Neuronal stem cell (in vitro differentiated cells): ENCODE measurements around the gene MYOZ3.

Source experiments
- DNase-seq: peaks from one replicate; pipeline ENCODE4 v3.0.0-alpha.2; 2013; ENCODE audit warnings: low spot score
- H2AFZ ChIP-seq: one replicate; pipeline ENCODE4 v1.6.1; 2013; ENCODE audit warnings: mild to moderate bottlenecking, low read length, inconsistent platforms
- H2AK5ac ChIP-seq: 2 replicates; pipeline ENCODE4 v1.6.1; 2013; ENCODE audit warnings: low read depth, mild to moderate bottlenecking, inconsistent platforms, low read length, moderate library complexity, mixed read lengths
- H2BK120ac ChIP-seq: 2 replicates; pipeline ENCODE4 v1.6.1; 2013; ENCODE audit warnings: low read depth, mild to moderate bottlenecking, inconsistent platforms, low read length, moderate library complexity, mixed read lengths
- H2BK12ac ChIP-seq: one replicate; pipeline ENCODE4 v1.6.1; 2013; ENCODE audit warnings: low read length, inconsistent platforms
- H2BK15ac ChIP-seq: 2 replicates; pipeline ENCODE4 v1.6.1; 2013; ENCODE audit warnings: mild to moderate bottlenecking, low read length, inconsistent platforms, mixed read lengths
- H2BK5ac ChIP-seq: one replicate; pipeline ENCODE4 v1.6.1; 2013; ENCODE audit warnings: inconsistent platforms, mild to moderate bottlenecking, low read length, moderate library complexity
- H3K14ac ChIP-seq: one replicate; pipeline ENCODE4 v1.6.1; 2013; ENCODE audit warnings: low read length, inconsistent platforms
- H3K18ac ChIP-seq: 2 replicates; pipeline ENCODE4 v1.6.1; 2013; ENCODE audit warnings: low read length, inconsistent platforms
- H3K23ac ChIP-seq: 2 replicates; pipeline ENCODE4 v1.6.1; 2013; ENCODE audit warnings: low read depth, mild to moderate bottlenecking, mixed read lengths, low read length, inconsistent platforms; ENCODE audit not compliant: poor library complexity
- H3K27ac ChIP-seq: replicated peaks from 3 replicates; pipeline ENCODE4 v1.5.1; 2013; ENCODE audit warnings: low read length, inconsistent platforms
- H3K27me3 ChIP-seq, 3 experiments: 2 replicates each; pipeline ENCODE4 v1.6.1; 2013; ENCODE audit warnings: low read length in 3 of 3, mild to moderate bottlenecking in 2 of 3, inconsistent platforms in 1 of 3, low read depth in 1 of 3, mixed read lengths in 1 of 3, moderate library complexity in 1 of 3; ENCODE audit not compliant: control insufficient read depth in 3 of 3, insufficient read depth in 3 of 3
- H3K36me3 ChIP-seq, 2 donors: replicated peaks in 1 of 2; 2 replicates each; pipeline ENCODE4 v1.6.1; 2013; ENCODE audit warnings: low read length in 2 of 2; ENCODE audit not compliant: control insufficient read depth in 2 of 2, insufficient read depth in 2 of 2
- H3K4ac ChIP-seq: 2 replicates; pipeline ENCODE4 v1.6.1; 2013; ENCODE audit warnings: inconsistent platforms, mild to moderate bottlenecking, low read length, moderate library complexity
- H3K4me1 ChIP-seq, 2 donors: 1 replicate in 1 of 2; 2 replicates in 1 of 2; pipeline ENCODE4 v1.6.1; 2013; ENCODE audit warnings: low read length in 2 of 2, low read depth in 1 of 2; ENCODE audit not compliant: control insufficient read depth in 2 of 2, insufficient read depth in 1 of 2
- H3K4me2 ChIP-seq: one replicate; pipeline ENCODE4 v1.6.1; 2013; ENCODE audit warnings: mild to moderate bottlenecking, low read length, inconsistent platforms; ENCODE audit not compliant: insufficient read depth, poor library complexity, severe bottlenecking
- H3K4me3 ChIP-seq, 2 donors: 2 replicates each; pipeline ENCODE4 v1.5.1; 2013; ENCODE audit warnings: low read length in 2 of 2, mild to moderate bottlenecking in 2 of 2, inconsistent platforms in 1 of 2, moderate library complexity in 1 of 2
- H3K79me1 ChIP-seq: one replicate; pipeline ENCODE4 v1.6.1; 2013; ENCODE audit warnings: low read depth, mild to moderate bottlenecking, inconsistent platforms, low read length, moderate library complexity
- H3K9ac ChIP-seq: one replicate; pipeline ENCODE4 v1.6.1; 2013; ENCODE audit warnings: mild to moderate bottlenecking, low read depth, low read length, inconsistent platforms; ENCODE audit not compliant: poor library complexity
- H3K9me3 ChIP-seq, 2 donors: replicated peaks in 1 of 2; 2 replicates each; pipeline versions ENCODE3 to v1.6.1; 2013; ENCODE audit warnings: low read length in 2 of 2, mild to moderate bottlenecking in 2 of 2, inconsistent platforms in 1 of 2, low read depth in 1 of 2, mixed read lengths in 1 of 2, moderate library complexity in 1 of 2; ENCODE audit not compliant: control insufficient read depth in 2 of 2, insufficient read depth in 1 of 2
- H4K8ac ChIP-seq: one replicate; pipeline ENCODE4 v1.6.1; 2013; ENCODE audit warnings: low read depth, mild to moderate bottlenecking, inconsistent platforms, low read length, moderate library complexity
- H4K91ac ChIP-seq: one replicate; pipeline ENCODE4 v1.6.1; 2013; ENCODE audit warnings: low read length, low read depth, mild to moderate bottlenecking, inconsistent platforms; ENCODE audit not compliant: poor library complexity
- WGBS, 2 donors: extraction: QIAGEN DNeasy Blood & Tissue Kit; methylation state at CpG; one replicate each; pipeline ENCODE4 v1.1.7; 2013; ENCODE audit warnings: missing lambda C conversion rate in 2 of 2, mixed read lengths in 1 of 2; ENCODE audit not compliant: insufficient read length in 2 of 2, insufficient replicate concordance in 1 of 2; ENCODE audit errors: extremely low coverage in 2 of 2; 5-methylcytosine and 5-hydroxymethylcytosine counted together

MYOZ3 gene

GRCh38 chr5:150644514-150644913 lies 16.5 kb upstream of the MYOZ3 start:
- WGBS, 2 donors, result no CpG with 5 or more reads among the region's 2 CpGs
- peaks cover 29 to 48% of the 10 kb centered on the region in 2 donors for H3K4me1 ChIP-seq
- H3K79me1 ChIP-seq, result no peaks in the 10 kb centered on the region
- peak overlapping the region; percentile 4 for H2BK5ac ChIP-seq
- H3K23ac ChIP-seq, result no peak overlapping the region
- no peak overlapping the region for H2AFZ ChIP-seq
- no peak overlapping the region for H4K91ac ChIP-seq
- H3K27me3 ChIP-seq, result peaks cover 0 to 10% (median 0%) of the 10 kb centered on the region in 3 experiments
- H3K9ac ChIP-seq, result peak overlapping the region; percentile 38
- peak overlapping the region; percentile 82 for H2AK5ac ChIP-seq
- DNase-seq, result no peak
- H3K36me3 ChIP-seq, result no peaks in the 10 kb centered on the region
- H3K4ac ChIP-seq, result no peak overlapping the region
- H2BK15ac ChIP-seq, result peak overlapping the region; percentile 72
- peak overlapping the region; percentile 91 for H3K18ac ChIP-seq
- H3K27ac ChIP-seq, result peak overlapping the region; percentile 85
- no peak overlapping the region for H4K8ac ChIP-seq
- peak overlapping the region; percentile 33 for H2BK120ac ChIP-seq
- H3K4me3 ChIP-seq, result no peak overlapping the region
- no peaks in the 10 kb centered on the region for H3K9me3 ChIP-seq
- H3K14ac ChIP-seq, result no peak overlapping the region
- peak overlapping the region; percentile 93 for H2BK12ac ChIP-seq
- no peak overlapping the region for H3K4me2 ChIP-seq

- Histone ChIP-seq H2BK5ac (peak overlapping the region; percentile 4), H2AFZ (no peak overlapping the region), H2BK15ac (peak overlapping the region; percentile 72), H3K4me1 (peaks cover 27 to 48% of the 10 kb centered on the region in 2 donors), H2BK12ac (no peak overlapping the region), H3K79me1 (no peaks in the 10 kb centered on the region), H3K27me3 (peaks cover 0 to 6% (median 0%) of the 10 kb centered on the region in 3 experiments), H2AK5ac (peak overlapping the region; percentile 82), H3K4ac (no peak overlapping the region), H3K14ac (no peak overlapping the region), H4K91ac (no peak overlapping the region), H3K9me3 (no peaks in the 10 kb centered on the region), H3K36me3 (no peaks in the 10 kb centered on the region), H3K27ac (peak overlapping the region; percentile 85), H3K4me3 (no peak overlapping the region), H4K8ac (no peak overlapping the region), H3K18ac (peak overlapping the region; percentile 73), H3K4me2 (peak overlapping the region; percentile 40), H3K23ac (no peak overlapping the region), H3K9ac (no peak overlapping the region), H2BK120ac (peak overlapping the region; percentile 33)
- DNase-seq, result peak; percentile 83
- no CpG with 5 or more reads among the region's 4 CpGs for WGBS, 2 donors
Observed at GRCh38 chr5:150645070-150645700, 15.9 kb upstream of the MYOZ3 start.

- Histone ChIP-seq H3K4ac (no peak overlapping the region), H2BK12ac (peak overlapping the region; percentile 51), H2AK5ac (peak overlapping the region; percentile 99), H3K4me2 (no peak overlapping the region), H3K9me3 (no peaks in the 10 kb centered on the region), H2AFZ (peak overlapping the region; percentile 3), H3K27ac (peak overlapping the region; percentile 50), H3K4me1 (peaks cover 31 to 46% of the 10 kb centered on the region in 2 donors), H2BK15ac (peak overlapping the region; percentile 96), H3K18ac (peak overlapping the region; percentile 93), H3K23ac (no peak overlapping the region), H3K36me3 (no peaks in the 10 kb centered on the region), H3K9ac (peak overlapping the region; percentile 24), H3K79me1 (no peaks in the 10 kb centered on the region), H4K91ac (no peak overlapping the region), H3K4me3 (no peak overlapping the region), H3K14ac (no peak overlapping the region), H4K8ac (no peak overlapping the region), H2BK120ac (peak overlapping the region; percentile 81), H2BK5ac (peak overlapping the region; percentile 62), H3K27me3 (no peaks in the 10 kb centered on the region)
- no peak for DNase-seq
- WGBS, 2 donors, result no CpG with 5 or more reads among the region's 25 CpGs
Observed at GRCh38 chr5:150647275-150648251, 13.5 kb upstream of the MYOZ3 start.
